GM13977 (cell line): ENCODE data around the gene RMND5A.
"Not testable (repeated sequence)": the region's sequence is repeated elsewhere in the genome, so short reads cannot be mapped to it uniquely, and the experiment has no call there.

Source experiments
- DNase-seq: peaks from one replicate; pipeline ENCODE4 v3.0.0; 2012; ENCODE audit warnings: low spot score
- in situ Hi-C: fragments of 300-500 bp; cut with MboI; formaldehyde crosslinking; loops from one replicate; pipeline ENCODE4 v1.12.0; 2022; ENCODE audit warnings: low sequenced_read_pairs, low pct_unique_long_range_greater_than_20kb, mixed read lengths, inconsistent platforms; ENCODE audit not compliant: unreplicated experiment
- TF ChIP-seq, protein P1 (sequence below): IDR thresholded peaks from 2 replicates; pipeline ENCODE4 v1.5.1; 2012; ENCODE audit warnings: mild to moderate bottlenecking, control low read depth; ENCODE audit not compliant: insufficient read depth; ENCODE audit errors: extremely low read depth, missing control alignments

RMND5A gene

DNA sequence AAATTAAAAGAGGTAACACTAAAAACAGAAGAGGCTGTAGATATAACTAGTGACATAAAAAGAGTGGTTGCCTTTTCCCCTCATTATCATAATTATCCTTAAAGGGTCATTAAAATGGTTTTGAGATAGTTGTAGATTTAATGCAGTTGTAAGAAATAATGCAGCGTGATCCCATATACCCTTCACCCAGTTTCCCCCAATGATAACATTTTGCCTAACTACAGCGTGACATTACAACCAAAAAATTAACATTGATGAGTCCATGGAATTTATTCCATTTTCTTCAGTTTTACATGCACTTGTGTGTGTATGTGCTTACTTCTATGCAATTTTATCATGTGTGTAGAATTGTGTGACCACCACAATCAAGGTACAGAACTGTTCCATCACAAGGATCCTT lies 13.2 kb upstream of the RMND5A start:
- TF ChIP-seq, protein P1, sequence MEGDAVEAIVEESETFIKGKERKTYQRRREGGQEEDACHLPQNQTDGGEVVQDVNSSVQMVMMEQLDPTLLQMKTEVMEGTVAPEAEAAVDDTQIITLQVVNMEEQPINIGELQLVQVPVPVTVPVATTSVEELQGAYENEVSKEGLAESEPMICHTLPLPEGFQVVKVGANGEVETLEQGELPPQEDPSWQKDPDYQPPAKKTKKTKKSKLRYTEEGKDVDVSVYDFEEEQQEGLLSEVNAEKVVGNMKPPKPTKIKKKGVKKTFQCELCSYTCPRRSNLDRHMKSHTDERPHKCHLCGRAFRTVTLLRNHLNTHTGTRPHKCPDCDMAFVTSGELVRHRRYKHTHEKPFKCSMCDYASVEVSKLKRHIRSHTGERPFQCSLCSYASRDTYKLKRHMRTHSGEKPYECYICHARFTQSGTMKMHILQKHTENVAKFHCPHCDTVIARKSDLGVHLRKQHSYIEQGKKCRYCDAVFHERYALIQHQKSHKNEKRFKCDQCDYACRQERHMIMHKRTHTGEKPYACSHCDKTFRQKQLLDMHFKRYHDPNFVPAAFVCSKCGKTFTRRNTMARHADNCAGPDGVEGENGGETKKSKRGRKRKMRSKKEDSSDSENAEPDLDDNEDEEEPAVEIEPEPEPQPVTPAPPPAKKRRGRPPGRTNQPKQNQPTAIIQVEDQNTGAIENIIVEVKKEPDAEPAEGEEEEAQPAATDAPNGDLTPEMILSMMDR: no peak

GRCh38 chr2:86708126-86708525 lies 12.0 kb upstream of the RMND5A start:
- in situ Hi-C loops, DNase-seq: not testable (repeated sequence)

More for the DNA sequence above, 13.2 kb upstream of the RMND5A start:
- in situ Hi-C loops: no loop called here
- DNase-seq: no peak

- DNase-seq, in situ Hi-C loops: not testable (repeated sequence)
These were observed 5.4 kb upstream of the RMND5A start for GRCh38 chr2:86714579-86715173.

GRCh38 chr2:86719263-86719636 lies 841 bp upstream of the RMND5A start:
- in situ Hi-C loops, DNase-seq: not testable (repeated sequence)

DNA sequence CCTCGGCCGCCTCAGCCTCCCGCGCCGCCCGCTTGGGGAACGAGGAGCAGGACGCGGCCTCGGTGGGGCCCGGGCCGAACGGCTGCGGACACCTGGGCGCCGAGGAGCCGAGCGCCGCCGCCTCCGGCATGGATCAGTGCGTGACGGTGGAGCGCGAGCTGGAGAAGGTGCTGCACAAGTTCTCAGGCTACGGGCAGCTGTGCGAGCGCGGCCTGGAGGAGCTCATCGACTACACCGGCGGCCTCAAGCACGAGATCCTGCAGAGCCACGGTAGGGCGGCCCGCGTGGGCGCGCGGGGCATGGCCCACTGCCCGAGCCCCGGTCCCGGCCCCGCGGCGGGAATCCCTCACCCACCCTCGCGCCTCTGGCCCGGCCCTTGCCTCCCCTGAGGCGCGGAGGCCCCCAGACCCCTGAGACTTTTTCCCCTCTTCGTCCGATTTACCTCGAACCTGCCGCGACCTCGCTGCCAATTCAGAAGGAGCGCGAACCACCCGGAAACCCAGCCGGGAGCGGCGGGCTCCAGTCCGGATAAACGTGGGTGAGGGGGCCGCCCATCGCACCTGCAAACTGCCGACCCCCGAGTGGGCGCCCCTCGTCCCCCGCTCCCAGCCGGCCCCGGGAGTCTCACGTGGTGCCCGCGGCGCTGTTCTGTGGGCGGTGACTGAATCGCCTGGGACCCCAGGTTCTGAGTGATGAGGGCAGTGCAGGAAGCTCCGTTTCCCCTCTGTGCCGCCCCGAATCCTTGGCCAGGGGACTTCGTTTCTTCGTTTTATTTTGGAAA lies 639 bp downstream of the RMND5A start:
- not testable (repeated sequence) for DNase-seq

GRCh38 chr2:86725706-86726105 lies 5.6 kb downstream of the RMND5A start:
- DNase-seq, in situ Hi-C loops: not testable (repeated sequence)

More for the DNA sequence above, 639 bp downstream of the RMND5A start:
- in situ Hi-C loops: not testable (repeated sequence)

DNA sequence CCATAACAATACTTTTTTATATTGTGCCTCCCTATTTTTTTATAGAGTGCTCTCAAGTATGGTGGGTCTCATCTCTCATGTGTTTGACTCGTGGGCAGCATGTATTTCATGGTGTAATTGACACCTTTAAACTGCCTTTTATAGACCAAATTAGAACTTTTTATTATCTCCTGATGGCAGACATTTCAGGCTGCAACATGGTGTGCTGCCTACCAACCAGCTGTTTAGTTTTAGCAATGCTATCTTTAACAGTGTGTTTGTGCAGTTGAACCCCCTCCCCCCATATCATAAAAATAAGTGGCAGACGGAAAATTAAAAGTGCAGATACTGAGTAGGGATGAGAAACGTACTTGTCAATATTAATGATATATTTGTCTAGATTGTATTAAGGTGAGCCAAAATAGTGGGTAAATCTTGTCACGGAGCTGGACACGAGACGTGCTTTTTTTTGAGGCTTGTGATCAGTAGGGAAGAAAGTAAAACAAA lies 12.0 kb downstream of the RMND5A start:
- in situ Hi-C loops, DNase-seq: not testable (repeated sequence)

DNA sequence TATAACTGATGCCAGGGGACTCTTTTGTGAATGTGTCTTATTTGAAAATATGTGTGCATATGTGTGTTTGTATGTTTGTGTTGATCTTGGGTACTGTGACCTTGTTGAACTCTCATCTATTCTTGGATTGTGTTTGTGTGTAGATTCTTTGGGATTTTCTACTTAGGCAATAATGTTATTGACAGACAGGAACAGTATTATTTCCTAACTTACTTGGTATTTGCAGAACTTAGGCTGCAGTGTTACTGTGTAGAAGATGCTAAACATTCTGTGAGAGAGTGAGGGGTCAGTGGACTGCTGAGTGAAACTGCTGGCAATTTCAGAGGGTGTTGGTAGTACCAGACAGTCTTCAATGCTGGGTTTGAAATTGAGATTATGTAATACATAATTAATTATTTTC lies 12.7 kb downstream of the RMND5A start:
- in situ Hi-C loops: not testable (repeated sequence)

GRCh38 chr2:86733528-86733927 lies 13.4 kb downstream of the RMND5A start:
- DNase-seq, in situ Hi-C loops: not testable (repeated sequence)

More for the DNA sequence above, 12.7 kb downstream of the RMND5A start:
- not testable (repeated sequence) for DNase-seq

GRCh38 chr2:86734896-86735295 lies 14.8 kb downstream of the RMND5A start:
- DNase-seq, in situ Hi-C loops: not testable (repeated sequence)

GRCh38 chr2:86739485-86739884 lies 19.4 kb downstream of the RMND5A start:
- DNase-seq, in situ Hi-C loops: not testable (repeated sequence)

DNA sequence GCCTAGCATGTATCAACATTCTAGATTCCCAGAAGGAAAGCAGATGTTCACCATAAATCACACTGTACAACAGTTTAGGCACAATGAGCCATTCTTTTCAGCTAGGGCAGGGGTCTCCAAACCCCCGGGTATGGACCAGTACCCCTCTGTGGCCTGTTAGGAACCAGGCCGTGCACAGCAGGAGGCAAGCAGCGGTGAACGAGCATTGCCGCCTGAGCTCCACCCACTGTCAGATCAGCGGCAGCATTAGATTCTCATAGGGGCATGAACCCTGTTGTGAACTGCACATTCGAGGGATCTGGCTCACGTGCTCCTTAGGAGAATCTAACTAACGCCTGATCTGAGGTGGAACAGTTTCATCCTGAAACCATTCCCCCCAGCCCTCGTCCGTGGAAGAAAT lies 19.8 kb downstream of the RMND5A start:
- DNase-seq, in situ Hi-C loops: not testable (repeated sequence)

DNA sequence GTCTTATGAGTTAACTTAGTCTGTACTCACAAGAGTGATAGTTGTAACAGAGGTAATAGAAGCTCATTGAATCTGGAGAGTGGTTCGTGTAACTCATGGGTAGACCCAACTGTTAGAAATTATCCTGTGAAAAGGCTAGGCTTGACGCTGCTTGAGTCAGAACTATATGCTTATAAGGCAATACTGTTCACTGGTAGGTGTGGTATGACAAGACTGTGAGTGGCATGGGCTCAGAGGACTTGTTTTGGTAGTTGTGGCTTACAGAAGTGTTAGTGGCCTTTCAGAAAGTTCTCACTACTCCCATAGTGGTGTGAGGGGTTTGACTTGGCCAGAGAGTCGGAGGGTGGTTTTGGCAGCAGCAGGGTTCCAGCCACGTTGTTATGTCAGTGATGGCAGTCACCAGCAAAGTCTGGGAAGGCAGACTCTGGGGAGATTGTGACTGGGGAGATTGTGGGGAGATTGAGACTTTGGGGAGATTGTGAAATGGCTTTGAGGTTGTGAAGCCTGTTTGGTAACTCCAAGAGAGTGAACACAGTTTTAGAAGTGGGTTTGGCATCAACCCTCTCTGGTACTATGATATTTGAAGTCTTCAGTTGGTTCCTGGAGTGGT lies 21.9 kb downstream of the RMND5A start:
- in situ Hi-C loops: not testable (repeated sequence)

More for the DNA sequence above, 21.9 kb downstream of the RMND5A start:
- DNase-seq: not testable (repeated sequence)
